Activated CD4-positive, alpha-beta T cell treated with anti-CD3 and anti-CD28 coated beads, Interleukin-2, amount 10 ng/mL, durations not matched to agents 24 days and 14 days (primary cell): ENCODE data around the gene FBXO42. TPM values are rescaled to one million over a fixed set of nuclear protein-coding genes. Genes with fewer than 3 reads are reported as not detected.
"Not testable (repeated sequence)": the region's sequence is repeated elsewhere in the genome, so short reads cannot be mapped to it uniquely, and the experiment has no call there.

ENCODE experiments used
- DNase-seq: peaks from one replicate; pipeline ENCODE4 v3.0.0; 2022
- H3K27ac Mint-ChIP-seq: one replicate; pipeline ENCODE4 v1.8.0; 2022; ENCODE audit warnings: mild to moderate bottlenecking, mixed read lengths
- H3K27me3 Mint-ChIP-seq: one replicate; pipeline ENCODE4 v1.8.0; 2022; ENCODE audit warnings: mixed read lengths
- H3K36me3 Mint-ChIP-seq: one replicate; pipeline ENCODE4 v1.8.0; 2022; ENCODE audit warnings: low read depth, mild to moderate bottlenecking, mixed read lengths
- H3K4me1 Mint-ChIP-seq: one replicate; pipeline ENCODE4 v1.8.0; 2021; ENCODE audit warnings: mixed read lengths
- H3K4me3 Mint-ChIP-seq: one replicate; pipeline ENCODE4 v1.8.0; 2022; ENCODE audit warnings: mild to moderate bottlenecking, moderate library complexity, mixed read lengths
- H3K9me3 Mint-ChIP-seq: one replicate; pipeline ENCODE4 v1.8.0; 2021; ENCODE audit warnings: mixed read lengths
- intact Hi-C: fragments of 100-400 bp; cut with micrococcal nuclease; formaldehyde crosslinking; loops from one replicate; pipeline ENCODE4 v1.15.1; 2023
- total RNA-seq: library from RNA; stranded (reverse); gene quantifications from 2 replicates; pipeline ENCODE4 v1.2.3, GENCODE V29; 2022

The FBXO42 gene
- total RNA-seq, 1 donor from 2014 or later, result 20.8 TPM

- H3K4me1 Mint-ChIP-seq, result peaks cover 25% of the 10 kb centered on the region
- not testable (repeated sequence) for H3K4me3 Mint-ChIP-seq, H3K9me3 Mint-ChIP-seq, DNase-seq, H3K27me3 Mint-ChIP-seq
- H3K36me3 Mint-ChIP-seq, result peaks cover 13% of the 10 kb centered on the region
- intact Hi-C loops, result loop anchor here (5.0 to 10.0 kb wide), 5 partner anchors 290 to 838 kb away; partner anchors contain the start of genes DNAJC16, FAM131C and SDHB
- H3K27ac Mint-ChIP-seq, result peak overlapping the region; percentile 47
Observed at GRCh38 chr1:16365146-16365498, 12.8 kb upstream of the FBXO42 start.

- H3K36me3 Mint-ChIP-seq, result no peaks in the 10 kb centered on the region
- peaks cover 8% of the 10 kb centered on the region for H3K4me1 Mint-ChIP-seq
- intact Hi-C loops, result no loop called here
- no peak overlapping the region for H3K4me3 Mint-ChIP-seq
- no peak for DNase-seq
- H3K27me3 Mint-ChIP-seq, result no peaks in the 10 kb centered on the region
- no peaks in the 10 kb centered on the region for H3K9me3 Mint-ChIP-seq
- no peak overlapping the region for H3K27ac Mint-ChIP-seq
Observed at GRCh38 chr1:16356867-16357266, 4.6 kb upstream of the FBXO42 start.

GRCh38 chr1:16354619-16355018 is 2.3 kb upstream of the FBXO42 start:
- Mint-ChIP-seq H3K27me3 (no peaks in the 10 kb centered on the region), H3K9me3 (no peaks in the 10 kb centered on the region), H3K4me3 (no peak overlapping the region), H3K4me1 (peaks cover 21% of the 10 kb centered on the region), H3K36me3 (peaks cover 2% of the 10 kb centered on the region), H3K27ac (no peak overlapping the region)
- peak; percentile 54 for DNase-seq
- intact Hi-C loops, result no loop called here

- H3K27me3 Mint-ChIP-seq, result no peaks in the 10 kb centered on the region
- peak overlapping the region; percentile 90 for H3K4me3 Mint-ChIP-seq
- H3K9me3 Mint-ChIP-seq, result no peaks in the 10 kb centered on the region
- H3K4me1 Mint-ChIP-seq, result peaks cover 24% of the 10 kb centered on the region
- intact Hi-C loops, result loop anchor here (1.0 to 2.0 kb wide), 3 partner anchors 14 to 146 kb away; partner anchors contain the start of genes NECAP2 and SZRD1
- H3K36me3 Mint-ChIP-seq, result peaks cover 3% of the 10 kb centered on the region
- peak; percentile 61 for DNase-seq
- peak overlapping the region; percentile 93 for H3K27ac Mint-ChIP-seq
Observed at GRCh38 chr1:16352842-16353535, 709 bp upstream of the FBXO42 start.

GRCh38 chr1:16351456-16351993 is 755 bp downstream of the FBXO42 start:
- Mint-ChIP-seq H3K27me3 (no peaks in the 10 kb centered on the region), H3K36me3 (peaks cover 3% of the 10 kb centered on the region), H3K4me3 (peak overlapping the region; percentile 90), H3K4me1 (peaks cover 25% of the 10 kb centered on the region), H3K27ac (peak overlapping the region; percentile 93), H3K9me3 (no peaks in the 10 kb centered on the region)
- intact Hi-C loops, result no loop called here
- peak; percentile 69 for DNase-seq

GRCh38 chr1:16349847-16350406 is 2.4 kb downstream of the FBXO42 start:
- H3K36me3 Mint-ChIP-seq, result peaks cover 3% of the 10 kb centered on the region
- peaks cover 25% of the 10 kb centered on the region for H3K4me1 Mint-ChIP-seq
- H3K27me3 Mint-ChIP-seq, result no peaks in the 10 kb centered on the region
- no peaks in the 10 kb centered on the region for H3K9me3 Mint-ChIP-seq
- H3K4me3 Mint-ChIP-seq, result peak overlapping the region; percentile 43
- intact Hi-C loops, result no loop called here
- no peak for DNase-seq
- no peak overlapping the region for H3K27ac Mint-ChIP-seq

GRCh38 chr1:16348414-16349182 is 3.7 kb downstream of the FBXO42 start:
- intact Hi-C loops, result no loop called here
- Mint-ChIP-seq H3K27me3 (no peaks in the 10 kb centered on the region), H3K36me3 (peaks cover 3% of the 10 kb centered on the region), H3K9me3 (no peaks in the 10 kb centered on the region), H3K27ac (no peak overlapping the region), H3K4me1 (peaks cover 25% of the 10 kb centered on the region), H3K4me3 (no peak overlapping the region)
- no peak for DNase-seq

GRCh38 chr1:16343276-16343675 is 9.0 kb downstream of the FBXO42 start:
- DNase-seq, H3K9me3 Mint-ChIP-seq, H3K27ac Mint-ChIP-seq, H3K36me3 Mint-ChIP-seq, H3K27me3 Mint-ChIP-seq, H3K4me1 Mint-ChIP-seq, H3K4me3 Mint-ChIP-seq, intact Hi-C loops: not testable (repeated sequence)

- intact Hi-C loops, result no loop called here
- H3K4me3 Mint-ChIP-seq, result no peak overlapping the region
- H3K36me3 Mint-ChIP-seq, result peaks cover 7% of the 10 kb centered on the region
- H3K4me1 Mint-ChIP-seq, result peaks cover 2% of the 10 kb centered on the region
- H3K9me3 Mint-ChIP-seq, result no peaks in the 10 kb centered on the region
- no peak for DNase-seq
- H3K27ac Mint-ChIP-seq, result no peak overlapping the region
- H3K27me3 Mint-ChIP-seq, result no peaks in the 10 kb centered on the region
Observed at GRCh38 chr1:16342331-16343062, 9.8 kb downstream of the FBXO42 start.

- peaks cover 9% of the 10 kb centered on the region for H3K36me3 Mint-ChIP-seq
- H3K27me3 Mint-ChIP-seq, result no peaks in the 10 kb centered on the region
- DNase-seq, result no peak
- H3K9me3 Mint-ChIP-seq, result no peaks in the 10 kb centered on the region
- H3K27ac Mint-ChIP-seq, result no peak overlapping the region
- peaks cover 6% of the 10 kb centered on the region for H3K4me1 Mint-ChIP-seq
- intact Hi-C loops, result no loop called here
- no peak overlapping the region for H3K4me3 Mint-ChIP-seq
Observed at GRCh38 chr1:16340673-16341072, 11.6 kb downstream of the FBXO42 start.

GRCh38 chr1:16338961-16339360 is 13.3 kb downstream of the FBXO42 start:
- Mint-ChIP-seq H3K27ac (no peak overlapping the region), H3K4me3 (no peak overlapping the region), H3K4me1 (peaks cover 13% of the 10 kb centered on the region), H3K9me3 (no peaks in the 10 kb centered on the region), H3K27me3 (no peaks in the 10 kb centered on the region), H3K36me3 (peaks cover 13% of the 10 kb centered on the region)
- no peak for DNase-seq
- intact Hi-C loops, result no loop called here

GRCh38 chr1:16334655-16335340 is 17.5 kb downstream of the FBXO42 start:
- no peak overlapping the region for H3K27ac Mint-ChIP-seq
- DNase-seq, result no peak
- no peaks in the 10 kb centered on the region for H3K27me3 Mint-ChIP-seq
- peaks cover 14% of the 10 kb centered on the region for H3K36me3 Mint-ChIP-seq
- H3K4me3 Mint-ChIP-seq, result no peak overlapping the region
- H3K9me3 Mint-ChIP-seq, result no peaks in the 10 kb centered on the region
- peaks cover 13% of the 10 kb centered on the region for H3K4me1 Mint-ChIP-seq
- intact Hi-C loops, result no loop called here

GRCh38 chr1:16326833-16327404 is 25.4 kb downstream of the FBXO42 start:
- no peak overlapping the region for H3K27ac Mint-ChIP-seq
- intact Hi-C loops, result no loop called here
- H3K9me3 Mint-ChIP-seq, result no peaks in the 10 kb centered on the region
- peaks cover 13% of the 10 kb centered on the region for H3K36me3 Mint-ChIP-seq
- no peak for DNase-seq
- peaks cover 7% of the 10 kb centered on the region for H3K4me1 Mint-ChIP-seq
- H3K4me3 Mint-ChIP-seq, result no peak overlapping the region
- no peaks in the 10 kb centered on the region for H3K27me3 Mint-ChIP-seq
